HG03103 (cell line): Measurements from ENCODE around the gene RAB25.
"Not testable (repeated sequence)": the region's sequence is repeated elsewhere in the genome, so short reads cannot be mapped to it uniquely, and the experiment has no call there.

Experiments used
- ATAC-seq: cut with Tn5 transposase; IDR thresholded peaks from one replicate; pipeline ENCODE4 v1.9.1; 2021; ENCODE audit warnings: low read depth; ENCODE audit not compliant: unreplicated experiment

The RAB25 gene

GRCh38 chr1:156054500-156055280 lies 6.3 kb upstream of the RAB25 start, which contains the start of gene LAMTOR2:
Gene LAMTOR2, plus strand, starts transcription at chr1:156054782. Its CDS starts 108 bp downstream, at chr1:156054890.
- peak; percentile 62 for ATAC-seq

- no peak for ATAC-seq
Observed at GRCh38 chr1:156055281-156056048, 5.5 kb upstream of the RAB25 start.

DNA sequence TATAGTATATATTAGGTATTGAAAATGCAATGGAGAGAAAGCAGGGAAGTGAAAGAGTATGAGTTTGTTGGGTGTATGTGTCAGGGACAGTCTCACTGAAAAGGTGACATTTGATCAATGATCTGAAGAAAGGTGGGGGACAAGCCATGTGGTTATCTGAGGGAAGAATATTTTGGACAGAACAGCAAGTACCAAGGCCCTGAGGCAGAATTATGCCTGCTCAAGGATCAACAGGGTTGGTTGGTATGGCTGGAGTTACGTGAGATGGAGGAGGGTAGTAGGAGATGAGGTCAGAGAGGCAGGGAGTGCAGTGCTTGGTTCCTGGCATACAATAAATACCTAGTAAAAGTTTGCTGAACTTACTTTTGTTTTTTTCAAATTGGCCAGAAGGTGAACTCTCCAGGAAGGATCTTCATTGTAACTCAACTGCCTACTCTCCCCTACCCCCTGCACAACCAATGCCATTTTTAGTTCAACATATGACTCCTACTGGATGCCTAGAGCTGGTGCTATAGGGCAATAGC lies 4.6 kb upstream of the RAB25 start:
- no peak for ATAC-seq

DNA sequence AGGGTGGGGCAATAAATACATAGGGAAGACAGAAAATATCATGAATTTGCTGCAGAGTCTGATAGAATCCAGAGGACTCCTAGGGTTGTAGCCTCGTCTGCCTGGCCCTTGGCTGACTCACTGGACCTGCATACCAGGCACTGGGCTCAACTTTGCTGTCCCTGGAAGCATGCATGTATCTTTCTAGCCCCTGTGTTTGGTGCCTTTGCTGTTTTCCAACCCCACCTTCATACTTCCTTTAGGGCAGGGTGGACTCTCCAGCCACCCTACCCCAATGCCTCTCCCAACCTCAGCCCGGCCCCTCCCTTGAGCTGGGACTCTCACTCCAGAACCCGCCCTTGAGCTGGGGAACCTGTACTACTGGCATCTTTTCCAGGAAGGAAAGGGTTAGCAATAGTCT lies 1.2 kb downstream of the RAB25 start:
- ATAC-seq, result no peak

DNA sequence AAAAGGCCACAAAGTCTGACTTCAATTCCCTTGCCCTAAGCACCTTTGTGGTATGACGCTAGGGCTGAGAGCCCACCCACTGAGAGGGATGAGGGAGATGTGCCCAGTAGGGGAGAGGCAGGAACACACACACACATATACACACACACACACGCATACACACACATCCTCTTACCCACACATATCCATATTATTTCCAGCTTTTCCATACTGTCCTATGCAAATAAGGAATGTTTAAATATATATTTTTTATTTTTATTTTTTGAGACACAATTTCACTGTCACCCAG lies 3.0 kb downstream of the RAB25 start:
- ATAC-seq, result no peak

DNA sequence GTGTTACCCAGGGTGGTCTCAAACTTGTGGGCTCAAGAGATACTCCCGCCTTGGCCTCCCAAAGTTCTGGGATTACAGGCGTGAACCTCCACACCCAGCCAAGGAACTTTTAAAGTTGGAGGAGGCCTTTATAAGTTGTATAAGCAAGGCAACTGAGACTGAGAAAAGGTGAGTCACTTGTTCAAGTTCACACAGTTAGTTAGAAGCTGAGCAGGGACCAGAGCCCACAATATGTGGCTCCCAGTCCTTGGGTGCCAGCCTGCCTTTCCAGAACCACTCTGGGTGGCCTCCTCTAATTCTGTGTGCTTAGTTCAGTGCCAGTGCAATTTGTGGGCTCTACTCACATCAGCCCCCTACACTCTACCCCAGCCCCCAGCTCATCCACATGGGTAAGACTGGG lies 3.7 kb downstream of the RAB25 start:
- no peak for ATAC-seq

DNA sequence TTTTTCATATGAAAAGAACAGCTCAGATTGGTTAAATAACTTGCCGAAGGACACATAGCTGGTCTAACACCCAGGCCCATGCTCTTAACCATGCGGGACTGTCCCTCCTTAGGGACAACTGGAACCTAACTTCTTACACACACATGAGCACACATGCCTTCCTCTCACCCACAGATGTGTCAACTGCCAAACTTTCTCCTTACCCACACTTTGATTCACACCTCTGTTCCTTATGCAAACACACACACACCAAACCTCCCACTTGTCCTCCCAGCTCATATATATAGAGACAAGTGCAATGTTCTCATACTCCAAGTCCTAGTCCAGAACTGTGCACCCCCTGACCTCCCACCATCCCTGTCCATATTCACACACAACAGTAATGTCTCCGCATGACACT lies 4.3 kb downstream of the RAB25 start:
- no peak for ATAC-seq

- no peak for ATAC-seq
Observed at GRCh38 chr1:156065871-156066270, 4.9 kb downstream of the RAB25 start.

DNA sequence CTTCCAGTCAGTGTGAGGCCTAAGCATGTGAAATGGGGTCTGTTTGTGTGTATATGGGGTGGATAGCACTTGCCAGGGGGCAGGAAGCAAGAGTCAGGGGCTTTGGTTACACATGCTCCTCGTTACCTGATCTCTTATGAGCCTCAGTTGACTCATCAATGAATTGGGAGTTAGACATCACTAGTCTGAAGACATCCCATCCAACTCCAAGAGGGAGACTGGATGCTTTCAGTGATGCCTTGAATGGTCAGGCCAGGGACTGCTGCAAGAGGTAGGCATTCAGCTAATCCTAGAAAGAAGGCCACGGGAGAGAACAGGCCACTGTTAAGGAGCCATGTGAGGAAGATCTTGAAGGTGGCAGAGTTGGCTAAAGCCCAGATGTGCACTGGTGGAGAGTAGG lies 6.3 kb downstream of the RAB25 start:
- no peak for ATAC-seq

- ATAC-seq, result no peak
Observed at GRCh38 chr1:156069490-156070455, 8.8 kb downstream of the RAB25 start.

GRCh38 chr1:156070548-156070947 lies 9.6 kb downstream of the RAB25 start:
- no peak for ATAC-seq

DNA sequence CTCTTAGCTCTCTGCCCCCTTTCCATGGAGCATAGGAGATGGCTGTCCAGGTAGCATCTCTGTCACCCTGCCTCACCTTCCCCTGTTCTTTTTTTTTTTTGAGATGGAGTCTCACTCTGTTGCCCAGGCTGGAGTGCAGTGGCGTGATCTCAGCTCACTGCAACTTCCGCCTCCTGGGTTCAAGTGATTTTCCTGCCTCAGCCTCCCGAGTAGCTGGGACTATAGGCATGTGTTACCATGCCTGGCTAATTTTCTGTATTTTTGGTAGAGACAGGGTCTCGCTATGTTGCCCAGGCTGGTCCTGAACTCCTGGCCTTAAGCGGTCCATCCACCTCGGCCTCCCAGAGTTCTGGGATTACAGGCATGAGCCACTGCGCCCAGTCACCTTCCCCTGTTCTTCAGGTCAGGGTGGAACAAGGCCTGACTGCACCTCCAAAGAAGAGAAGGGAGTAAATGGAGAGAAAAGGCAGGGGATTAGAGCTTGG lies 10.4 kb downstream of the RAB25 start:
- ATAC-seq, result not testable (repeated sequence)

DNA sequence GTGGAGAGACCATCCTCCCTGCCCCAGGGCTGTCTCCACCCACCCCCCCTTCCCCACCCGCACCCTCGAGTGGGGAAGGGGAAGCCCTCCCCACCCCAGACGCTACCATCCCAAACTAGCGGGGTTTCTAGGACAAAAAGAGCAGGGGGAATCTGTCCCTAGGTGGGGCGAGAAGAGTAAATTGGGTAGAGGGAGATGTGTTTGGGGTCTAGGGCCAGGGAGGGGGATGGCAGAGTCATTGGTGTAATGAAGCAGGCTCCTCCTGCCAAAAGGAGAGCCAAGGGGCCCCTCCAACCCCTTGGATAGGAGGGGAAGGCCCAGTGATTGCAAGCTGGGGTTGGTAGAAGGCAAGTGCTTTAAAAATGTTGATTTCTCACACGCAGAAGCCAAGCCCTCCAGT lies 11.3 kb downstream of the RAB25 start:
- ATAC-seq, result no peak

DNA sequence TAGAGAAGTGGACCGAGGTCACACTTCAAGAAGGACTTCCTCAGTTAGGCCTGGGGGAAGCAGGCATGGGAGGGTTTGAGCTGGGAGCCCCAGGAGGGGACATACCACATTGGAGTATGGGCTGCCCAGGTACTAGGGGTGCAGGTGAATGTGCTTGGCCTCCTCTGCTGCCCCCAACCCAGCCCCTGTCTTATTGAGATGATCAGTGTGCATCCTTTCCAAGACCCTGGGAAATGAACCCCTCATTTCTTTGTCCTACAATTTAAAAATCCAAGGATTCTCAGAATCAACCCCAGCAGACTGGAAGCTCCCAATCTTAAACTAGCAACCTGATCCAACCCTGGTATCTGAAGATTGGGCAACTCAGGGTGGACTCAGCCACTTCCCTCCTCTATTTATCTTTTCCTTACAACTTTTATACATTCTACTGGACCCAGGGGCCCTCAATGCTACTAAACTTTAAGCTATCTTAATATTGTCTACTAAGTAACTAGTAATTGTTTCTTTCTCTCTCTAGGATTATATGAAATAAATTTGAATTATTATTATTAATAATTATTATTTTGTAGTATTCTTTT lies 12.2 kb downstream of the RAB25 start:
- no peak for ATAC-seq

DNA sequence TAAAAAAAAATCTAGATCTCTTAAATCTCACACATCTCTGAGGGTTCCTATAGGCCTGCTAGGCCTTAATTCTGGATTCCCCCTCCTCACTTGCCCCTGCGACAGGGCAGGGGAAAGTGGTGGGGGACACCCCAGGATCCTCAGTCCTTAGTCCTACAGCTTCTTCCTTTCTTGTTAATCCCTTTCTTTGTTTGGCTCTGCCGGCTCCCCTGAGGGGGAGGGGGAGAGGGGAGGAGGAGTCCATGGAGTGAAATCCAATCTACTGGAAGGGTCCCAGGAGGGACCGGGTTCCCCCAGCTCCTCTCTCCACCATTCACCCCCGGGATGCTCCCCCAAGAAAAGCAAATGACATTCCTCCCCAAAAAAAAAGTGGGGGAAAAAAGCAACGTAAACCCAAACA lies 12.8 kb downstream of the RAB25 start:
- ATAC-seq, result no peak

DNA sequence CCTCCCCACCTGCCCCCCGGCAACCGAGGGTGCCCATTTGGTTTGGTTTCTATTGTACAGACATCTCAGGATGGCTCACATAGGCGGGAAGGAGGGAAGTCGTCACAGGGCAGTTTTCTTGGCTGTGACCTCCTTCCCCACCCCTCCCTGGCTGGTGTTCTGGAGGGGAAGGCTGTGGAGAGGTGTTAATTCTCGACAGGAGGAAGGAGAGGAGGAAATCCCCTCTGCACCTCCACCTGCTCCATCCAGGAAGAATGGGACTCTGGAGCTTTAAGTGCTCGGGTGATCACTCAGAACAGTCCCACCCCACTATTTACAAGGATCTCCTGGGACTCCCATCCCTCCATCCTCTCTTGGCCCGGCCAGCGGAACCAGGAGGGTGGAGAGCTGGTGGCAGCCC lies 13.7 kb downstream of the RAB25 start:
- no peak for ATAC-seq

GRCh38 chr1:156075162-156075561 lies 14.2 kb downstream of the RAB25 start:
- ATAC-seq, result no peak

DNA sequence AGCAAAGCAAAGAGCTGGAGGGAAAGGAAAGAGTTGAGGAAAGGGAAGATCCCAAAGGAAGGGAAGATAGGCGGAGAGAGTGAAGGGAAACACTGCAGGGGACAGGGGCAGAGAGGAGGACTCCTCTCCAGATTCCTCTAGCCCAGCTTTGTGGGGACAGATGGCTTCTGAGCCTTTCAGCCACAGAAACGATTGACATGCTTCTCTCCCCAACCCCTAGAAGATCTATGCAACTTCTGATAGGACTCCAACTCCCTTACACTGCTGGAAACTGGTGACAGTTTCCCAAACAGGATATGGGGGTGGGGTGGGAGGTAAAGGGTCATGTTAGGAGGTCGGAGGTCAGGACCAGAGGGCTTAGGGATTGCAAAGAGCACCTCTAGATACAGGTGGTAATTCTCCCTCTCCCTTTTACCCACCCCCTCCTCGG lies 14.8 kb downstream of the RAB25 start:
- ATAC-seq, result no peak

DNA sequence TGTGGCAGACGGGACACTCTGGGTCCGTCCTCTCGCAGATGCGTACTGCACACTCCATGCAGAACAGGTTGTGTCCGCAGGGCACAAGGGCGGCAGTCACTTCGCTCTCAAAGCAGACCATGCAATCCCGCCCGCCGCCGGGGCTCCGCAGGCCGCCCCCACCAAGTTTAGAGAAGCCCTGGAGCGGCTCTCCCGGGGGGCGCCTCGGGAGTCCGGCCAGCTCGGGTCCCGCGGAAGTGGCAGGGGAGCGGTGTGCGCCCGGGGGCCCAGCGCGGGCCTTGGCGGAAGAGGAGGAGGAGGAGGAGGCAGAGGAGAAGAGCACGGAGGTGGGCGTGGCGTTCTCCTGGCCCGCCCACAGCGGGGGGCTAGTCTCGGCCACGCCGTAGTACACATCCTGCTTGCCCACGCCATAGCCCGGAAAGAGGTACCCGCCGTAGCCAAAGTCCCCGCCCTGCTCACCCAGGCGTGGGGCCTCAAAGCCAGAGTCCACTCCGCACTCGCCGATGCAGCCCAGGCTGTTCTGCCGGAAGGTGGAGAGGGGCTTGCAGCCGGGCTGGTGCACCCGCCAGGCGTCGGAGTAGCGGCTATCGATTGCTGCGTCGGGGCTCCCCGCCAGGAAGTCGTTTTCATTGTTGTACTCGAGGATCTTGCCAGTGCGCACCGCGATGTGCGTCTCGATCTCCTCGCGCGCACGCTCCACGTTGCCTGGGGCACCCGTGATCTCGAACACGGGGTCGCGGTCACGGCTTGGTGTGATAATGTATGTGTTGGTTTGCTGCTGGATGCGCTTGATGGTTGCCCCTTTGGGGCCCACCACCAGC lies 15.9 kb downstream of the RAB25 start:
- peak; percentile 66 for ATAC-seq

- no peak for ATAC-seq
Observed at GRCh38 chr1:156077430-156077760, 16.4 kb downstream of the RAB25 start.
